Astrocyte of the spinal cord (primary cell): ENCODE measurements around the gene YPEL3.

Experiments
- DNase-seq: peaks from one replicate; pipeline ENCODE4 v3.0.0; 2011; ENCODE audit warnings: low read depth, low spot score
- H3K4me3 ChIP-seq: 2 replicates; pipeline ENCODE4 v1.5.1; 2011; ENCODE audit warnings: low read depth, mild to moderate bottlenecking, low read length, moderate library complexity
- in situ Hi-C: cut with HindIII; loops from 2 replicates; pipeline ENCODE4 v1.10.0; 2017; ENCODE audit warnings: low sequenced_read_pairs
- TF ChIP-seq, protein P1 (sequence below): IDR thresholded peaks from 2 replicates; pipeline ENCODE4 v1.5.1; 2012; ENCODE audit warnings: low read depth, mild to moderate bottlenecking, low read length, inconsistent platforms

YPEL3 gene

DNA sequence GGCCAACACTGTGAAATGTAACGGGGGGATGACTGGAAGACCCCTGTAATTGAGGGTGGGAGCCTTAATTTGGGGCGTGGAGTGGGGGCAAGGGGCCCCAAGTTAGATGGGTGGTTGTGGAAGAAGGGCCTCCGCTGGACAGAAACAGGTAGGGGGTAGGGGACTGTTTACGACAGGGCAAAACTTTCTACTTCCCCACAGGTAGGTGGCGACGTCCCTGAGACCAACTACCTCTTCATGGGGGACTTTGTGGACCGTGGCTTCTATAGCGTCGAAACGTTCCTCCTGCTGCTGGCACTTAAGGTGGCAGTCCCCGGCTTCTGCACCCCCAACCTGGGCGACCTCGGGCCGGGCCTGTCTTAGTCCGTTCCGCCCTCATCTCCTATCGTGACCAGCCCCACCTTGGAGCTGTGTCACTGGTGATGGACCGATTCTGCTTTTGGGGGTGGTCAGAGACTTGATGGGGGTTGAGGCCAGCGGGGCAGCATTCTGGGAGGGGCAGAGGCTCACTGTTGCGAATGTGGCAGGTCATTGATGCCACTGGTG lies 13.4 kb downstream of the YPEL3 start:
- DNase-seq = no peak
- in situ Hi-C loops = no loop called here
- TF ChIP-seq, protein P1, sequence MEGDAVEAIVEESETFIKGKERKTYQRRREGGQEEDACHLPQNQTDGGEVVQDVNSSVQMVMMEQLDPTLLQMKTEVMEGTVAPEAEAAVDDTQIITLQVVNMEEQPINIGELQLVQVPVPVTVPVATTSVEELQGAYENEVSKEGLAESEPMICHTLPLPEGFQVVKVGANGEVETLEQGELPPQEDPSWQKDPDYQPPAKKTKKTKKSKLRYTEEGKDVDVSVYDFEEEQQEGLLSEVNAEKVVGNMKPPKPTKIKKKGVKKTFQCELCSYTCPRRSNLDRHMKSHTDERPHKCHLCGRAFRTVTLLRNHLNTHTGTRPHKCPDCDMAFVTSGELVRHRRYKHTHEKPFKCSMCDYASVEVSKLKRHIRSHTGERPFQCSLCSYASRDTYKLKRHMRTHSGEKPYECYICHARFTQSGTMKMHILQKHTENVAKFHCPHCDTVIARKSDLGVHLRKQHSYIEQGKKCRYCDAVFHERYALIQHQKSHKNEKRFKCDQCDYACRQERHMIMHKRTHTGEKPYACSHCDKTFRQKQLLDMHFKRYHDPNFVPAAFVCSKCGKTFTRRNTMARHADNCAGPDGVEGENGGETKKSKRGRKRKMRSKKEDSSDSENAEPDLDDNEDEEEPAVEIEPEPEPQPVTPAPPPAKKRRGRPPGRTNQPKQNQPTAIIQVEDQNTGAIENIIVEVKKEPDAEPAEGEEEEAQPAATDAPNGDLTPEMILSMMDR = peak; percentile 14
- no peak overlapping the region for H3K4me3 ChIP-seq

DNA sequence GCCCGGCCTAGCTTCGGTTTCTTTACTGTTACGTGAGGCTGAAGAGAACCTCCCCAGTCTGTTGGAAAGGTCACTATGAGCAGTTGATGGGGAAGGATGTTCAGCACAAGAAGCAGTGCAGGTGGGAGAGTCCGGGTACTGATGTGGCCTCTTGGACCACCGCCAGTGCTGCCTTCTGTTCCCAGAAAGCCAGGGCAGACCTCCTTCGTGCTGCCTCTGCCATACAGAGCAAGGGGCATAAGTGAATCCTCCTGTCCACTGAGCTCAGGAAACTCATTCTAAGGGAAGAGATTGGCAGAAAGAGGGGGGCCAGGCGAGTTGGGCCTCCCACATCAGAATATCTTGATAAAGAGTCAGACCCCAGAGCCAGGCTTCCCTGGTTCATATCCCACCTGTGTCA lies 16.5 kb downstream of the YPEL3 start:
- H3K4me3 ChIP-seq = no peak overlapping the region
- TF ChIP-seq, protein P1 = no peak
- in situ Hi-C loops = no loop called here
- DNase-seq = no peak

DNA sequence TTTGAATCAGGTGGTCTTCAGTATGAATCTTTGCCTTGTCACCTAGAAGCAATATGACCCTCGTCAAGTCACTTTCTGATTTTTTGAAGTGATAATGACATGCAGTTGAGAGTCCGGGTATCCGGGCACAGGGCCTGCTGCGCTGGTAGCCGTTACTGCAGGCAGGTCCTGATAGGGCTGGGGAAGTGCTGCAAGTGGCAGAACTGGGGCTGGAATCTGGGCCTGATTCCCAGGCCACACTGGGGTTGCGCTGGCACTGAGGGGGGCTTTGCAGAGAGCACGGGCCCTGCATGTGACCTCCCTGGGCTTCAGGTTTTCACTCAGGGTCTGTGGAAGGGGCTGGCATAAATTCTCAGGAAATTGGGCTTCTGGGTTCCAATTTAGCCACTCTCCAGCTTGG lies 17.3 kb downstream of the YPEL3 start:
- no peak overlapping the region for H3K4me3 ChIP-seq
- TF ChIP-seq, protein P1 = no peak
- no peak for DNase-seq
- in situ Hi-C loops = no loop called here

DNA sequence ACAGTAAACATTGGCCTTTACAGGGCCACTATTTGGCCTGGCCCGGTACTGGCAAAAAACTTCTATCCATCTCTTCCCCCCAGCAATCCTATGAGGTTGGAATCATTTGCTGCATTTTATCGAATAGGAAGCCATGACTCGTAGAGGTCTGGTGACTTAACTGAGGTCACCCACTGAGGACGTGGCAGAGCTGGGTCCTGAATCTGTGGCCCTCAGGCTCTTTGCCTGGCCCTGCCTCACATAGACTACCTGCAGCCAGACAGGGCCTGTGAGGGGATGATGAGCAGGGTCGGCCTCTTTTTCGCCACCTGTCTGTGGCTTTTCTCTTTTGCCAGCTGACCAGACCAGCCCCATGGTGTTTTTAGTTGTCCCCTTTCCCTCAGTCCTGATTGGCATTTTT lies 18.4 kb downstream of the YPEL3 start:
- DNase-seq = no peak
- TF ChIP-seq, protein P1 = no peak
- no peak overlapping the region for H3K4me3 ChIP-seq
- in situ Hi-C loops = no loop called here

DNA sequence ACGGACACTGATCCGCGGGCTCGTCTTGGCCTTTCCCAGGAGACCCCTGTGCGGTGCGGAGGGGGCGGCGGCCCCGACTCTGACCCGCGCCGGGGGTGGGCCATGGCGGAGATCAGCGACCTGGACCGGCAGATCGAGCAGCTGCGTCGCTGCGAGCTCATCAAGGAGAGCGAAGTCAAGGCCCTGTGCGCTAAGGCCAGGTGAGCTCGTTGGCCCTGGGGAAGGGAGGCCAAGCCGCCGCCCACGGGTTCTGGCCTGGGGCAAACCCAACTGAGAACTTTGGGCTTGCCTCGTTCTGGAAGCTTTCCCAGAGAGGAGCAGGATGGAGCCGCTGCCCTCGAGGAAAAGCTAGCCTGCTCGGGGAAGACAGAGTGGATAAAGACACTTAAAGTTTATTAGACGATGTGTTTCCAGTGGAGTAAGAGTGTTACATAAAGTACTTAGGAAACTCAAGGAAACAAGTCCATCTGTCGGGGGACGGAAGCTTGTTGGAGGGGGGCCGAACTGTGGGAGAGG lies 19.7 kb downstream of the YPEL3 start:
- DNase-seq = no peak
- TF ChIP-seq, protein P1 = no peak
- in situ Hi-C loops = no loop called here
- H3K4me3 ChIP-seq = peak overlapping the region; percentile 87

DNA sequence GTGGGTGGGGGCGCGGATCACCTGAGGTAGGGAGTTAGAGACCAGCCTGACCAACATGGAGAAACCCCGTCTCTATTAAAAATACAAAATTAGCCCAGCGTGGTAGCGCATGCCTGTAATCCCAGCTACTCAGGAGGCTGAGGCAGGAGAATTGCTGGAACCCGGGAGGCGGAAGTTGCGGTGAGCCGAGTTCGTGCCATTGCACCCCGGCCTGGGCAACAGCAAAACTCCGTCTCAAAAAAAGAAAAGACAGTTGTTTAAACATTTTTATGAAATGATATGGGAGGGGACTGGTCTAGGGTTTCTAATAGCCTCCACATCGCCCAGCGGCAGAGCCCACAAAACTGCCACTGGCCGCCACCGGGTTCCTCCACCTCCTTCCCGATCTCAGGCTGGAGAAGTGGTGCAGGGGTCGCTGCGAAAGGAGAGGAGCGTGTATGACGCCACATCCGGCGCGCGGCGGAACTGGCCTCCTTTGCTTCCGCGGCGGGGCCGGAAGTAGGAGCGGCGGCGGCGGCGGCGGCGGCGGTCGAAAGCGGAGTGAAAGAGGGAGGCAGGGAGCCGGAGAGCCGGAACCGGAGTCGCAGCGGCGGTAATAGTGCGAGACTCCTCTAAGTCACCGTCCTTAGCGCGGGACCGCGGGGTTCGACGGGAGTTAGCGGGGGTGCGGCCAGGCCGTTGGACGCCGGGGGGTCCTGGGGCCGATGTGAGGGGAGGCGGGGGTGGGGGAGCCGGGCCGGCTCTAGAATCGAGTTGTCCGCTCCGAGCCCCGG lies 20.3 kb downstream of the YPEL3 start, which contains the start of gene PPP4C:
Gene PPP4C (plus strand): TSS at position 492 of the 773 bp plus-strand sequence. CDS start 384 bp downstream, outside the sequence.
- TF ChIP-seq, protein P1 = no peak
- DNase-seq = peak; percentile 90
- in situ Hi-C loops = no loop called here
- peak within 1 kb of the TSS; percentile 87 for H3K4me3 ChIP-seq
